IMR-90 (cell line): Measurements from ENCODE around the gene BAZ2B. TPM values are rescaled to one million over a fixed set of nuclear protein-coding genes. Genes with fewer than 3 reads are reported as not detected.

Experiments
- ATAC-seq: fragments of 200-7000 bp; cut with Tn5 transposase; 2 replicates; pipeline ENCODE4 v1.9.1; 2020; ENCODE audit warnings: low read depth, mild to moderate bottlenecking, moderate library complexity
- BruUV-seq: library from RNA; stranded (reverse); fragments of 400-500 nt; replicated peaks from 2 replicates; lab custom pipeline; 2021; lab: Mats Ljungman, UMichigan
- CTCF ChIA-PET: fragments of 300-600 bp; formaldehyde crosslinking; extraction: SDS; loops from one replicate; lab custom pipeline; 2021; ENCODE audit warnings: antibody characterized with exemption; lab: Yijun Ruan, JAX
- POLR2A ChIA-PET: fragments of 300-600 bp; sonication (Branson Sonifier 250); formaldehyde crosslinking; loops from one replicate; lab custom pipeline; 2022; ENCODE audit warnings: antibody characterized with exemption; ENCODE audit not compliant: unreplicated experiment; lab: Charles Lee
- DNase-seq: peaks from one replicate; pipeline ENCODE4 v3.0.0; 2013
- H2AFZ ChIP-seq: replicated peaks from 2 replicates; pipeline ENCODE3; 2013; ENCODE audit warnings: low read length, mild to moderate bottlenecking; ENCODE audit not compliant: poor library complexity
- H2AK5ac ChIP-seq: 2 replicates; pipeline ENCODE4 v1.6.1; 2013; ENCODE audit warnings: low read depth, low read length, inconsistent platforms
- H2AK9ac ChIP-seq: replicated peaks from 2 replicates; pipeline ENCODE3; 2013; ENCODE audit warnings: mild to moderate bottlenecking, low read depth, low read length, moderate library complexity; ENCODE audit not compliant: poor library complexity
- H2BK120ac ChIP-seq: 2 replicates; pipeline ENCODE4 v1.6.1; 2013; ENCODE audit warnings: low read depth, low read length, inconsistent platforms
- H2BK15ac ChIP-seq: 3 replicates; pipeline ENCODE4 v1.6.1; 2013; ENCODE audit warnings: low read depth, low read length, inconsistent platforms
- H2BK20ac ChIP-seq: 2 replicates; pipeline ENCODE4 v1.6.1; 2013; ENCODE audit warnings: low read depth, mild to moderate bottlenecking, inconsistent platforms, low read length, moderate library complexity
- H2BK5ac ChIP-seq: 2 replicates; pipeline ENCODE4 v1.6.1; 2013; ENCODE audit warnings: mild to moderate bottlenecking, low read depth, low read length, inconsistent platforms; ENCODE audit not compliant: poor library complexity, severe bottlenecking
- H3K14ac ChIP-seq: replicated peaks from 2 replicates; pipeline ENCODE4 v1.6.1; 2013; ENCODE audit warnings: low read depth, low read length, inconsistent platforms
- H3K18ac ChIP-seq: 2 replicates; pipeline ENCODE4 v1.6.1; 2013; ENCODE audit warnings: low read depth, low read length, control low read depth
- H3K23ac ChIP-seq: 2 replicates; pipeline ENCODE4 v1.6.1; 2013; ENCODE audit warnings: low read depth, low read length, inconsistent platforms
- H3K27ac ChIP-seq: 2 replicates; pipeline ENCODE4 v1.5.1; 2013; ENCODE audit warnings: mild to moderate bottlenecking, control low read depth, low read length; ENCODE audit not compliant: insufficient read depth
- H3K27me3 ChIP-seq: 2 replicates; pipeline ENCODE4 v1.6.1; 2013; ENCODE audit warnings: low read length; ENCODE audit not compliant: control insufficient read depth, insufficient read depth
- H3K36me3 ChIP-seq: 2 replicates; pipeline ENCODE4 v1.6.1; 2013; ENCODE audit warnings: low read length, mixed read lengths; ENCODE audit not compliant: control insufficient read depth, insufficient read depth
- H3K4ac ChIP-seq: 2 replicates; pipeline ENCODE4 v1.6.1; 2013; ENCODE audit warnings: low read depth, low read length, inconsistent platforms
- H3K4me1 ChIP-seq: 2 replicates; pipeline ENCODE4 v1.6.1; 2013; ENCODE audit warnings: low read length, mixed read lengths; ENCODE audit not compliant: control insufficient read depth, insufficient read depth
- H3K4me2 ChIP-seq: 2 replicates; pipeline ENCODE4 v1.6.1; 2013; ENCODE audit warnings: low read depth, mild to moderate bottlenecking, control low read depth, low read length, moderate library complexity
- H3K4me3 ChIP-seq: 2 replicates; pipeline ENCODE4 v1.5.1; 2013; ENCODE audit warnings: low read depth, mild to moderate bottlenecking, control low read depth, low read length, moderate library complexity; ENCODE audit not compliant: insufficient read depth
- H3K56ac ChIP-seq: 2 replicates; pipeline ENCODE4 v1.6.1; 2013; ENCODE audit warnings: low read length, inconsistent platforms; ENCODE audit not compliant: insufficient read depth; ENCODE audit errors: extremely low read depth
- H3K79me1 ChIP-seq, 2 experiments: 2 replicates each; pipeline ENCODE4 v1.6.1; 2013; ENCODE audit warnings: low read length in 2 of 2, inconsistent platforms in 1 of 2, low read depth in 1 of 2
- H3K9ac ChIP-seq: 2 replicates; pipeline ENCODE4 v1.6.1; 2013; ENCODE audit warnings: low read depth, low read length, control low read depth
- H3K9me1 ChIP-seq: 2 replicates; pipeline ENCODE4 v1.6.1; 2013; ENCODE audit warnings: low read length, inconsistent platforms; ENCODE audit not compliant: insufficient read depth
- H3K9me3 ChIP-seq: 2 replicates; pipeline ENCODE4 v1.6.1; 2013; ENCODE audit warnings: low read length; ENCODE audit not compliant: control insufficient read depth, insufficient read depth
- H4K20me1 ChIP-seq: 2 replicates; pipeline ENCODE4 v1.6.1; 2013; ENCODE audit warnings: low read length, inconsistent platforms; ENCODE audit not compliant: insufficient read depth
- H4K5ac ChIP-seq: 2 replicates; pipeline ENCODE4 v1.6.1; 2013; ENCODE audit warnings: mild to moderate bottlenecking, low read depth, low read length, control low read depth
- H4K8ac ChIP-seq, 2 experiments: 2 replicates each; pipeline ENCODE4 v1.6.1; 2013; ENCODE audit warnings: low read depth in 2 of 2, low read length in 2 of 2, control low read depth in 1 of 2, inconsistent platforms in 1 of 2
- H4K91ac ChIP-seq: 2 replicates; pipeline ENCODE4 v1.6.1; 2013; ENCODE audit warnings: low read depth, low read length, inconsistent platforms; ENCODE audit not compliant: insufficient read depth
- BHLHE40 ChIP-seq: fragments of 150-350 bp; IDR thresholded peaks from 2 replicates; pipeline ENCODE4 v1.6.1; 2016; ENCODE audit warnings: mild to moderate bottlenecking, low read depth, low read length
- CEBPB ChIP-seq: IDR thresholded peaks from 2 replicates; pipeline ENCODE4 v1.6.1; 2012; ENCODE audit warnings: low read depth, low read length, improper control_type of control experiment
- CHD1 ChIP-seq: IDR thresholded peaks from 2 replicates; pipeline ENCODE4 v1.6.1; 2012; ENCODE audit warnings: low read depth, low read length, improper control_type of control experiment
- CTCF ChIP-seq: conservative IDR thresholded peaks from 2 replicates; pipeline ENCODE4 v1.5.1; 2012; ENCODE audit warnings: mild to moderate bottlenecking, low read depth, low read length, improper control_type of control experiment
- ELK1 ChIP-seq: fragments of 150-350 bp; IDR thresholded peaks from 2 replicates; pipeline ENCODE4 v1.6.1; 2016; ENCODE audit warnings: low read depth, mild to moderate bottlenecking, low read length, moderate library complexity, borderline replicate concordance
- FOS ChIP-seq: fragments of 150-350 bp; IDR thresholded peaks from 2 replicates; pipeline ENCODE4 v1.6.1; 2016; ENCODE audit warnings: low read depth, low read length
- MAFK ChIP-seq: IDR thresholded peaks from 2 replicates; pipeline ENCODE4 v1.6.1; 2012; ENCODE audit warnings: low read depth, low read length, improper control_type of control experiment
- MAZ ChIP-seq: IDR thresholded peaks from 2 replicates; pipeline ENCODE4 v1.6.1; 2012; ENCODE audit warnings: low read depth, mild to moderate bottlenecking, low read length, improper control_type of control experiment, moderate library complexity, borderline replicate concordance
- MXI1 ChIP-seq: IDR thresholded peaks from 2 replicates; pipeline ENCODE4 v1.6.1; 2012; ENCODE audit warnings: low read depth, mild to moderate bottlenecking, low read length, moderate library complexity, borderline replicate concordance
- NFE2L2 ChIP-seq: fragments of 150-350 bp; IDR thresholded peaks from 2 replicates; pipeline ENCODE4 v1.6.1; 2016; ENCODE audit warnings: low read depth, mild to moderate bottlenecking, low read length
- POLR2A ChIP-seq: IDR thresholded peaks from 2 replicates; pipeline ENCODE4 v1.6.1; 2012; ENCODE audit warnings: mild to moderate bottlenecking, low read depth, low read length
- RAD21 ChIP-seq: IDR thresholded peaks from 2 replicates; pipeline ENCODE4 v1.6.1; 2012; ENCODE audit warnings: low read length, improper control_type of control experiment
- RCOR1 ChIP-seq: IDR thresholded peaks from 2 replicates; pipeline ENCODE4 v1.6.1; 2012; ENCODE audit warnings: mild to moderate bottlenecking, low read length, improper control_type of control experiment; ENCODE audit not compliant: insufficient replicate concordance
- RFX5 ChIP-seq: IDR thresholded peaks from 2 replicates; pipeline ENCODE4 v1.8.0; 2012; ENCODE audit warnings: low read depth, mild to moderate bottlenecking, low read length, moderate library complexity
- SMC3 ChIP-seq: fragments of 150-350 bp; IDR thresholded peaks from 2 replicates; pipeline ENCODE4 v1.6.1; 2016; ENCODE audit warnings: low read depth, mild to moderate bottlenecking, antibody characterized with exemption, low read length, moderate library complexity
- USF2 ChIP-seq: fragments of 150-350 bp; IDR thresholded peaks from 2 replicates; pipeline ENCODE4 v1.6.1; 2017; ENCODE audit warnings: mild to moderate bottlenecking, antibody characterized with exemption, low read length, low read depth
- WGBS, 2 experiments: methylation state at CpG; one replicate each; pipeline versions ENCODE4 v1.1.5 to v1.1.7; 2013; ENCODE audit warnings: missing lambda C conversion rate in 2 of 2; ENCODE audit not compliant: insufficient read length in 1 of 2; ENCODE audit errors: extremely low coverage in 2 of 2; 5-methylcytosine and 5-hydroxymethylcytosine counted together
- dilution Hi-C: fragments of 300-500 bp; cut with HindIII; formaldehyde crosslinking; loops from one replicate; pipeline ENCODE4 v1.14.3; 2018; ENCODE audit warnings: low sequenced_read_pairs; ENCODE audit not compliant: unreplicated experiment
- in situ Hi-C: fragments of 300-500 bp; cut with MboI; formaldehyde crosslinking; loops from 3 replicates; pipeline ENCODE4 v1.14.3; 2019; ENCODE audit warnings: low sequenced_read_pairs, inconsistent platforms, mixed read lengths
- intact Hi-C: fragments of 100-400 bp; cut with micrococcal nuclease; formaldehyde crosslinking; loops from 2 replicates; pipeline ENCODE4 v1.10.0; 2022
- polyA plus RNA-seq, 3 experiments: library from polyadenylated mRNA; depleted of rRNA; stranded (reverse); fragments of >200 nt; gene quantifications; 2 replicates each; pipeline ENCODE4 v1.2.3, GENCODE V29; 2012; ENCODE audit warnings: low replicate concordance in 1 of 3
- total RNA-seq: library from RNA; depleted of rRNA; stranded (reverse); fragments of >200 nt; gene quantifications from 2 replicates; pipeline ENCODE4 v1.2.3, GENCODE V29; 2012

The BAZ2B gene
- total and polyA plus RNA-seq, 2 of the 4 experiments (the other 2 are of a cell fraction): 8.9 to 42.1 TPM

GRCh38 chr2:159622966-159623365 is 6.6 kb upstream of the BAZ2B start:
- no peak overlapping the region for H2BK5ac ChIP-seq
- H3K18ac ChIP-seq: no peak overlapping the region
- no peaks in the 10 kb centered on the region for H3K4me1 ChIP-seq
- CTCF ChIA-PET: no interaction called here
- ATAC-seq (no peak), DNase-seq (no peak)
- no peak overlapping the region for H2BK20ac ChIP-seq
- no peak overlapping the region for H3K56ac ChIP-seq
- in situ Hi-C loops: no loop called here
- no CpG with 5 or more reads among the region's 2 CpGs for WGBS, 2 experiments
- H3K79me1 ChIP-seq: no peaks in the 10 kb centered on the region
- H3K27ac ChIP-seq: no peak overlapping the region
- H4K5ac ChIP-seq: no peak overlapping the region
- no peak for TF ChIP-seq RAD21
- TF ChIP-seq BHLHE40: no peak
- no peak for TF ChIP-seq POLR2A
- TF ChIP-seq RCOR1: no peak
- TF ChIP-seq FOS: no peak
- no peak for TF ChIP-seq MXI1
- TF ChIP-seq CTCF: no peak
- no peak for TF ChIP-seq RFX5
- TF ChIP-seq CEBPB: no peak
- no peak for TF ChIP-seq NFE2L2
- TF ChIP-seq ELK1: no peak
- TF ChIP-seq MAFK: no peak
- TF ChIP-seq CHD1: no peak
- TF ChIP-seq SMC3: no peak
- no peak for TF ChIP-seq USF2
- TF ChIP-seq MAZ: no peak
- H3K4me2 ChIP-seq: no peak overlapping the region
- H2BK120ac ChIP-seq: no peak overlapping the region
- H3K36me3 ChIP-seq: no peaks in the 10 kb centered on the region
- no peak overlapping the region for H2AK9ac ChIP-seq
- BruUV-seq: no TSS peak
- H4K20me1 ChIP-seq: no peaks in the 10 kb centered on the region
- intact Hi-C loops: no loop called here
- dilution Hi-C loops: no loop called here
- H4K8ac ChIP-seq: no peak overlapping the region
- POLR2A ChIA-PET: no interaction called here
- H3K4ac ChIP-seq: no peak overlapping the region
- no peak overlapping the region for H2AFZ ChIP-seq
- no peak overlapping the region for H3K9ac ChIP-seq
- H3K4me3 ChIP-seq: no peak overlapping the region
- no peak overlapping the region for H3K23ac ChIP-seq
- H2AK5ac ChIP-seq: no peak overlapping the region
- H4K91ac ChIP-seq: no peak overlapping the region
- no peak overlapping the region for H2BK15ac ChIP-seq
- no peaks in the 10 kb centered on the region for H3K27me3 ChIP-seq
- no peaks in the 10 kb centered on the region for H3K9me1 ChIP-seq
- H3K9me3 ChIP-seq: no peaks in the 10 kb centered on the region
- H3K14ac ChIP-seq: no peak overlapping the region
